Liver (tissue), 9 donors: Measurements from ENCODE around the gene NDUFAB1. TPM values are rescaled to one million over a fixed set of nuclear protein-coding genes. Genes with fewer than 3 reads are reported as not detected.

Source experiments
- DNase-seq: peaks from one replicate; pipeline ENCODE4 v3.0.0-alpha.2; 2017; ENCODE audit warnings: low spot score
- H3K27ac ChIP-seq, 2 donors: one replicate each; pipeline ENCODE4 v1.7.0; 2013; ENCODE audit warnings: inconsistent platforms in 2 of 2, low read length in 2 of 2, control low read depth in 1 of 2, low read depth in 1 of 2, mild to moderate bottlenecking in 1 of 2
- H3K27me3 ChIP-seq, 4 donors: one replicate each; pipeline versions ENCODE4 v1.6.1 to v1.7.0; 2013; ENCODE audit warnings: low read length in 3 of 4, inconsistent platforms in 1 of 4, mild to moderate bottlenecking in 1 of 4, moderate library complexity in 1 of 4; ENCODE audit not compliant: control insufficient read depth in 4 of 4, insufficient read depth in 4 of 4
- H3K36me3 ChIP-seq, 4 donors: one replicate each; pipeline versions ENCODE4 v1.6.1 to v1.7.0; 2013; ENCODE audit warnings: low read length in 3 of 4, mild to moderate bottlenecking in 3 of 4, low read depth in 1 of 4, moderate library complexity in 1 of 4; ENCODE audit not compliant: control insufficient read depth in 4 of 4, insufficient read depth in 3 of 4
- H3K4me1 ChIP-seq, 4 donors: one replicate each; pipeline versions ENCODE4 v1.6.1 to v1.7.0; 2013; ENCODE audit warnings: low read length in 3 of 4, mild to moderate bottlenecking in 3 of 4, moderate library complexity in 1 of 4; ENCODE audit not compliant: control insufficient read depth in 4 of 4, insufficient read depth in 4 of 4
- H3K4me3 ChIP-seq, 3 donors: one replicate each; pipeline versions ENCODE4 v1.6.1 to v1.7.0; 2013; ENCODE audit warnings: low read length in 3 of 3, control low read depth in 1 of 3, low read depth in 1 of 3, mild to moderate bottlenecking in 1 of 3
- H3K9ac ChIP-seq, 2 donors: one replicate each; pipeline ENCODE4 v1.7.0; 2013; ENCODE audit warnings: low read length in 2 of 2, mild to moderate bottlenecking in 2 of 2, moderate library complexity in 2 of 2, control low read depth in 1 of 2, low read depth in 1 of 2
- H3K9me3 ChIP-seq, 4 donors: one replicate each; pipeline versions ENCODE4 v1.6.1 to v1.7.0; 2013; ENCODE audit warnings: low read length in 3 of 4; ENCODE audit not compliant: control insufficient read depth in 4 of 4
- ATF3 ChIP-seq: IDR thresholded peaks from 2 replicates; pipeline ENCODE4 v1.6.1; 2016; ENCODE audit warnings: antibody characterized with exemption
- CTCF ChIP-seq: fragments of 150-350 bp; IDR thresholded peaks from 2 replicates; pipeline ENCODE4 v1.5.1; 2017; ENCODE audit warnings: improper control_type of control experiment, low read depth, low read length; ENCODE audit not compliant: missing input control
- EGR1 ChIP-seq, 2 donors: IDR thresholded peaks; 2 replicates each; pipeline ENCODE4 v1.6.1; 2016 to 2018; ENCODE audit warnings: antibody characterized with exemption in 2 of 2, low read depth in 2 of 2
- FOXA2 ChIP-seq: IDR thresholded peaks from 2 replicates; pipeline ENCODE4 v1.6.1; 2016; ENCODE audit warnings: antibody characterized with exemption
- GABPA ChIP-seq, 2 donors: IDR thresholded peaks in 1 of 2; conservative IDR thresholded peaks in 1 of 2; 2 replicates each; pipeline ENCODE4 v1.6.1; 2016; ENCODE audit warnings: antibody characterized with exemption in 2 of 2, mild to moderate bottlenecking in 1 of 2, moderate library complexity in 1 of 2
- HNF4A ChIP-seq, 2 donors: conservative IDR thresholded peaks; 2 replicates each; pipeline ENCODE4 v1.6.1; 2016; ENCODE audit warnings: antibody characterized with exemption in 2 of 2, mild to moderate bottlenecking in 2 of 2
- HNF4G ChIP-seq: IDR thresholded peaks from 2 replicates; pipeline ENCODE4 v1.6.1; 2016; ENCODE audit warnings: antibody characterized with exemption
- JUND ChIP-seq, 2 donors: IDR thresholded peaks; 2 replicates each; pipeline ENCODE4 v1.6.1; 2016; ENCODE audit warnings: antibody characterized with exemption in 2 of 2
- MAX ChIP-seq: IDR thresholded peaks from 2 replicates; pipeline ENCODE4 v1.6.1; 2016; ENCODE audit warnings: antibody characterized with exemption
- NR2F2 ChIP-seq: IDR thresholded peaks from 2 replicates; pipeline ENCODE4 v1.6.1; 2016; ENCODE audit warnings: antibody characterized with exemption
- RAD21 ChIP-seq, 2 donors: IDR thresholded peaks; 2 replicates each; pipeline ENCODE4 v1.6.1; 2016; ENCODE audit warnings: antibody characterized with exemption in 2 of 2, mild to moderate bottlenecking in 2 of 2
- REST ChIP-seq: IDR thresholded peaks from 2 replicates; pipeline ENCODE4 v1.6.1; 2016; ENCODE audit warnings: antibody characterized with exemption, mild to moderate bottlenecking
- RXRA ChIP-seq, 2 donors: IDR thresholded peaks; 2 replicates each; pipeline ENCODE4 v1.6.1; 2017 to 2018; ENCODE audit warnings: antibody characterized with exemption in 2 of 2, mild to moderate bottlenecking in 1 of 2
- SP1 ChIP-seq: IDR thresholded peaks from 2 replicates; pipeline ENCODE4 v1.6.1; 2018; ENCODE audit warnings: antibody characterized with exemption, mild to moderate bottlenecking
- YY1 ChIP-seq: IDR thresholded peaks from 2 replicates; pipeline ENCODE4 v1.6.1; 2016; ENCODE audit warnings: antibody characterized with exemption, mild to moderate bottlenecking
- ZBTB33 ChIP-seq: IDR thresholded peaks from 2 replicates; pipeline ENCODE4 v1.6.1; 2016; ENCODE audit warnings: antibody characterized with exemption
- WGBS: extraction: QIAGEN DNeasy Blood & Tissue Kit; methylation state at CpG from one replicate; pipeline ENCODE4 v1.1.7; 2013; 5-methylcytosine and 5-hydroxymethylcytosine counted together
- polyA plus RNA-seq, 2 donors: library from polyadenylated mRNA; stranded (reverse) in 1 of 2; unstranded in 1 of 2; fragments of 200-250 nt in 1 of 2; fragments of >200 nt in 1 of 2; fragmentation: Nextera tagmentation in 1 of 2; extraction: Ambion mirVana in 1 of 2; gene quantifications; one replicate each; pipeline versions ENCODE4 v1.2.1 to v1.2.3, GENCODE V29; 2013 to 2015
- total RNA-seq, 2 donors: library from RNA; depleted of rRNA; stranded (reverse); fragments of >200 nt; gene quantifications; one replicate each; pipeline ENCODE4 v1.2.3, GENCODE V29; 2014
- donor health status: healthy.
- donor health status: healthy.
- donor health status: healthy.
- donor health status: healthy.
- donor health status: healthy.

The NDUFAB1 gene
- total and polyA plus RNA-seq, 4 donors = 47.4 to 263 (median 149) TPM

GRCh38 chr16:23567602-23568001 is 28.5 kb downstream of the NDUFAB1 start (continued):
- TF ChIP-seq CTCF (no peak), ZBTB33 (no peak)

GRCh38 chr16:23566724-23567123 is 29.4 kb downstream of the NDUFAB1 start:
- Histone ChIP-seq H3K9me3 (no peaks in the 10 kb centered on the region), H3K27ac (no peak overlapping the region), H3K9ac (no peak overlapping the region), H3K4me3 (no peak overlapping the region), H3K4me1 (no peaks in the 10 kb centered on the region), H3K36me3 (peaks cover 18 to 88% (median 71%) of the 10 kb centered on the region in 4 donors), H3K27me3 (no peaks in the 10 kb centered on the region)
- TF ChIP-seq HNF4G (no peak), YY1 (no peak), RAD21 (IDR thresholded peaks at IDR 0.05) (no peak), REST (no peak), GABPA (IDR thresholded peaks at IDR 0.05 in 1 of 2, conservative IDR thresholded peaks at IDR 0.05 in 1 of 2) (no peak), SP1 (no peak)
- no peak for DNase-seq
- WGBS = 96% methylated on average over 8 of the region's 8 CpGs

GRCh38 chr16:23564575-23565363 is 31.3 kb downstream of the NDUFAB1 start:
- DNase-seq = no peak
- no peak overlapping the region for H3K4me3 ChIP-seq
- 86% methylated on average over 9 of the region's 9 CpGs for WGBS
- H3K4me1 ChIP-seq = peaks cover 0 to 2% (median 0%) of the 10 kb centered on the region in 4 donors
- no peak overlapping the region for H3K27ac ChIP-seq
- no peaks in the 10 kb centered on the region for H3K9me3 ChIP-seq
- no peaks in the 10 kb centered on the region for H3K27me3 ChIP-seq
- H3K36me3 ChIP-seq = peaks cover 21 to 79% (median 69%) of the 10 kb centered on the region in 4 donors
- no peak overlapping the region for H3K9ac ChIP-seq
- no peak for TF ChIP-seq RXRA (IDR thresholded peaks at IDR 0.05)
- TF ChIP-seq HNF4G = no peak
- no peak for TF ChIP-seq MAX
- TF ChIP-seq SP1 = no peak
- no peak for TF ChIP-seq GABPA (IDR thresholded peaks at IDR 0.05 in 1 of 2, conservative IDR thresholded peaks at IDR 0.05 in 1 of 2)
- TF ChIP-seq JUND (IDR thresholded peaks at IDR 0.05) = no peak
- no peak for TF ChIP-seq ATF3
- TF ChIP-seq YY1 = no peak
- TF ChIP-seq NR2F2 = no peak
- TF ChIP-seq FOXA2 = no peak
- TF ChIP-seq RAD21 (IDR thresholded peaks at IDR 0.05) = no peak
- no peak for TF ChIP-seq EGR1 (IDR thresholded peaks at IDR 0.05; ENCODE audit: low read depth in 2 of 2)
- TF ChIP-seq CTCF = no peak
- TF ChIP-seq ZBTB33 = no peak
- no peak for TF ChIP-seq HNF4A (conservative IDR thresholded peaks at IDR 0.05)
